IPS-NIHi7 (cell line): ENCODE results near the gene ANKRD27.
"Not testable (repeated sequence)": the region's sequence is repeated elsewhere in the genome, so short reads cannot be mapped to it uniquely, and the experiment has no call there.

Experiments
- DNase-seq: peaks from one replicate; pipeline ENCODE4 v3.0.0; 2012; ENCODE audit warnings: mixed read lengths; ENCODE audit errors: extremely low spot score

The ANKRD27 gene

DNA sequence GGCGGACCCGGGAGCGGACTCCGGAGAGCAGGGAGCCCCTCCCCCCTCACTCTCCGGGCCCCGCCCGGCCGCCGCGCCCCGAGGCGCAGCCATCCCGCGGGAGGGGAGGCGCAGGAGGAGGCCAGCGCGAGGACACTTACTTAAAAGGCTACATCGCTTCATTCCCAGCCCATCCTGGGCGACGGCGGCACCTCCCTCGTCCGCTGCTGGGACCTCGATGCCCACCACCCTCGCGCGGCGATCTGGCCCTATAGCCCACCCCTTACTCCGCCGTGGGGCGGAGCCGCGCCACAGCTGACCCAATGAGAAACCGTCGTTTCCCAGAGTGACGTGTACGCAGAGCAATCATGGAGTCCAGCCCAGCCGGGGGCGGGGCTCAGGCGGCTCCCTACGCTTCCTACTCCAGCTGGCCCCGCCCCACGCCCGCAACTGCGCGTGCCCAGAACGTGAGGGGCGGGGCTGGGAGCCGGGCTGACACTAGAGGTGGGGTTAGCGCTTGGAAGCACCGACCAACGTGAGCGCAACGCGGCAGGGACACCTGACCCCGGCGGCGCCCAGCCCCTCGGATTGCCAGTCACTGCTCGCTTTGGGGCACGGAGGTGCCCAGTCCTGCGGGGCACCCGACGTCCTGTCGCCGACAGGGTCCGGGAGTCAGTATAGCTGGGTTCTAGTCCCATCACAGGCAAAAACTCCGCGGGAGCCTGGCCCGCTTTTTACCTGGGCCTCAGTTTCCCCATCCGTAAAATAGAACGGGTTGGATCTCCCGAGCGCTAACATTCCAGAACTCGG lies at the start of gene ANKRD27:
ANKRD27 (minus strand) TSS at position 250 of the 789 bp plus-strand sequence. CDS start 16,165 bp downstream, outside the sequence.
- DNase-seq: peak; percentile 97

DNA sequence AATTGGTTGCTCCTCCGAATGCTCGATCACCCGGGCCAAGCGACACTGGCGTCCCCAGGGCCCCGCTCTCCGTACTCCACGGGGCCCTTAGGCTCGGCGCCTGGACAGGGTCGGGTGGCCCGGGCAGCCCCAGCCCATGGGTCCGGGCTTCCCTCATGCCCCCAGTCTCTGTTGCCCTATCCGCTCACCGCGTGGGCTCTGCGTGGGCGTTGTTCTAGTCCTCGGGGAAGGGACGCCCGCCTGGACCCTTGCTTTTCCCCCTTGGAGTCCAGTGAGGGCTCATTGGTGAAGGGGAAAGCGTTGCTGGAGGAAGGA lies 45.9 kb upstream of the ANKRD27 start:
- DNase-seq: no peak

DNA sequence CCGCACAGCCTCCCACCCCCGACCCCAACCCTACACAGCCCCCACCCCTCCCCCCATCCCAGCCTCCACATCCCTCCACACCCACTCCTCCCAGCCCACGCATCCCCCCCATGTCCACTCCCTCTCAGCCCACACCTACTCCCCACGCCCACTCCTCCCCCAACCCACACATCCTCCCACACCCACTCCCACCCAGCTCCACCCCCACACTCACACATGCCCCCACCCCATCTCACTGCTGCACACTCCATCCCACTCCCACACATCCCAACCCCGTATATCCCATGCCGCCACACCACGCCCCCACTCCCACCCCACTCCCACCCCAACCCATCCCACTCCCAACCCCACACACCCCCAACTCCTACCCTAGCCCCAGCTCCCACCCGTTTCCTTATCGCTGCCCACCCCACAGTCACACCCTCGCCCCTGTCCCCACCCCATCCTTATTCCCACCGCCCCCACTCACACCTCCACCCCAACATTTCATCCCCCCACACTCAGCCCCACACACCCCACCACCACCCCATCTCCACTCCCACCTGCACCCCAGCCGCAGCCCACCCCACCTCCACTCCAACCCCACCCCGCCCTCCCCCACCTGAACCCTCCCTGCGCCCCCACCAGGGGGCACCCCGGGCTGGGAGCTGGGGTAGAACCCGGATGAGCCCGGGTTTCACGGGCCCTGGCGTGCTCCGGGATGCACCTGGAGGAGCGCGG lies 45.4 kb upstream of the ANKRD27 start:
- DNase-seq: peak; percentile 60

DNA sequence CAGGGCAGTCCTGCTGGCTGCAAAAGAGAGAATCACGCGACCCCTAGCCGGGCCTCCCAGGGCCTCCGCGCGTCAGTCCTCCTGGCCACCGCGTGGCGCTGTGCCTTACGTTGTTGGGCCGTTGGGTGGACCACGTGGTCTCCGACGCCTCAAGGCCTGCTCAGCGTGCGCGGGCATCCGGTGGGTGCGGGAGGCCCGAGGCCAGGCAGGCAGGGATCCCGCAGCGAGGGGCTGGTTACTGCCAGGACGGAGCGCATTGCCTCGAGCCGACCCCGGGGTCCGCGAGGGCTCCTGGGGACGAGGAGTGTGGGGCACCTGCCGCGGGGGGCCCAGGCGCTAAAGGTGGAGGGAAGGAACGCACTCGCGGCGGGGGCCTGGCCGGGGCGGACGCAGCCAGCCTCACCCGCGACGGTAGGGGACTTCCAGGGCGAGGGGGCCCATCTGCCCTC lies 44.7 kb upstream of the ANKRD27 start, which contains the start of gene TDRD12:
TDRD12 (plus strand) TSS at position 157 of the 449 bp plus-strand sequence. CDS start 306 bp downstream, outside the sequence.
- peak; percentile 61 for DNase-seq

DNA sequence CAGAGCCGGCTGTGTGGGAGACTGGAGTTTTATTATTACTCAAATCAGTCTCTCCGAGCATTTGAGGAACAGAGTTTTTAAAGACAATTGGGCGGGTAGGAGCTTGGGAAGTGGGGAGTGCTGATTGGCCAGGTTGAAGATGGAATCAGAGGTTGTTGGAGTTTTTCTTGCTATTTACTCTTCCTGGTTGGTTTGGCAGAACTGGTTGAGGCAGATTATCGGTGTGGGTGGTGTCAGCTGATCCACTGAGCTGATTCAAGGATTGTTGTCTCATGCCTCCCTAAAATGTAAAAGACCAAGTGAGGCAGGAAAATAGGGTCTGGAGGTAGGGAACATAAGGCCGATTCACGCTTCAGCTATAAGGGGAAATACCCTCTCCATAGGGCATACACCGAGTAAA lies 43.3 kb upstream of the ANKRD27 start:
- no peak for DNase-seq

DNA sequence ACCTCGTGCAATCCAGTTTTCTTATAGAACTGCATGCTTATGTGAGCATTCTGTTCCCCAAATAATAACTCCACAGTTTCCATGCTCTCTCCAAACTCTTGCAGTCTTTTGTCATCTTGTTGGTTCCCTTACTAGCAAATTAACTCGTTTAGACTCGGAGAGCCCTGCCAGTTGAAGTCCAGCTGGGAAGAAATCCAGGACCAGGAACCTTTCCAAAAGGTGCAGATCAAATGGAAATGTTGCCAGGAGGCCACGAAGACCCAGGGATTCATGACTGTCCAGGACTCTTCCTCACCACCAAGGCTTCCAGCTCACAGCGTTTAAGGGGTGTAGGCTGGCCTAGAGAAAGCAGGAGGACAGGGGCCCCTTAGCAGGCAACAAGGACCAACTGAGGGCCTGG lies 42.5 kb upstream of the ANKRD27 start:
- no peak for DNase-seq

DNA sequence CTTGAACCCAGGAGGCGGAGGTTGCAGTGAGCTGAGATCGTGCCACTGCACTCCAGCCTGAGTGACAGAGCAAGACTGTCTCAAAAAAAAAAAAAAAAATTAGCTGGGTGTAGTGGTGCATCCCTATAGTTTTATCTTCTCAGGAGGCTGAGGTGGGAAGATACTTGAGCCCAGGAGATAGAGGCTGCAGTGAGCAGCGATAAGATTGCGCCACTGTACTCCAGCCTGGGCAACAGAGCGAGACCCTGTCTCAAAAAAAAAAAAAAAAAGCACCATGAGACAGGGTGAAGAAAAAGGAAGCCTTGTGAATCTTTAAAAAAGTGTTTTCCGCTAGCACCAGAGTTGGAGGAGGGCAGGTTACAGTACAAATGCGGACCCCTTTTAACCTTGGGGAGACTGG lies 41.2 kb upstream of the ANKRD27 start:
- not testable (repeated sequence) for DNase-seq

DNA sequence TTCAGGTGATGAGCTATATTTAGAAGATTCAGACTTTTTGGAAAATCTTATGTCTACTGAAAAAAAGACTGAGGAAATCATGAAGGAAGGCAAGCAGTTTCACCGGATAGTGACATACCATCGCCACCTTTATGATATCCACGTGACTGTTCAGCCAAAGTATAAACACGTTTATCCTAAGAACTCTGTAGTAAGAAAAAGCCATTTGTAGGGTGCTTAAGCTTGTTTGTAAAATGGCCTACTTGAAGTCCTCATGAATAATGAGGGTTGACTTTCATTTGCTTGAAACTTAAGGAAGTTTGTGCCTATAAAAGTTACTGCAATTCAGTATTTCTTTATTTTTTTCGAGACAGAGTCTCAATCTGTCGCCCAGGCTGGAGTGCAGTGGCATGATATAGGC lies 36.8 kb upstream of the ANKRD27 start:
- no peak for DNase-seq

DNA sequence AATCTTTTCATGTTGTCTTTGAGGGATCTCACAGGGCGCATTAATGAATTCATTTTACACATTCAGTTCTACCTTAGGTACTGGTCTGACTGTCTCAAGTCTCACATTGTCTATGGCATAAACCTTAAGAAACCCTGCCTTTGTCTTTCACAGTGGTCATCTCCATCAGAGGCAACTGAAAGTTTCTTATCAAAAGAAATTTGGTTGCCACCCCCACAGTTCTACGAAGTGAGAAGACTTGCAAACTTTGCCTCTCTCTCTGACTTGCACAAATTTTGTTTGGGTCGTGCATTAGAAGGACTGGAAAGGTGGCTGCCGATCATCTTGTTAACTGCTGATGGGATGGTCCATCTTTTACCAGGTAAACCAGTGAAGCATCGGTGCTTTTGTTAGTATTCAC lies 34.1 kb upstream of the ANKRD27 start:
- no peak for DNase-seq

DNA sequence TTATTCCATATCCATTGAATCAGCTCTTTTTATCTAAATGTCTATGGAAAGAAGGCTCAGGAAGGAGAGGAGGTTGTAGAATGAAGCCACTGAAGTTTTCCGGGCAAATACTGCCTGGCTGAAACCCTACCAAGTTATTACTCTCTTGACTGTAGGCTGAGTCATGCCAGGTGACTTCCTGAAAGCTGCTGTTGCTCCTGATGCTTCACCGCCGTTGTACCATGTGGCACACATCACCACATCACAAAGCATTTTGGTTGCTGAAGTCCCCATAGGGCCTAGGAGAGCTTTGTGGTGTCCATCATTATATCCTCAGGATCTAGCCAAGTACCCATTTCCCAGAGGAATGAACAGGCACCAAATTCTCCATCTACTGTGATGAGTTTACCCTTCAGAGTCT lies 33.5 kb upstream of the ANKRD27 start:
- DNase-seq: no peak

DNA sequence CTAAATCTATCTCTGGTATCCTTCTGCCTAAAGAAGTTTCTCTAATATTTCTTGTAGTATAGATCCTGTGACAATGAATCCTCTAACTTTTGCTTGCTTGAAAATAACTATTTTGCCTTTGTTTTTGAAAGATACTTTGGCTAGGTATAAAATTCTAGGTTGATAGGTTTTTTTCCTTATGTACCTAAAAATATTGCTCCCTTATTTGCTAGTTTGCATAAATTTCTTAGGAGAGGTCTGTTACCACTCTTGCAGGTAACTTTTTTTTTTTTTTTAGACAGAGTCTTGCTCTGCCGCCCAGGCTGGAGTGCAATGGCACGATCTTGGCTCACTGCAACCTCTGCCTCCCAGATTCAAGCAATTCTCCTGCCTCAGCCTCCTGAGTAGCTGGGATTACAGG lies 29.0 kb upstream of the ANKRD27 start:
- not testable (repeated sequence) for DNase-seq

DNA sequence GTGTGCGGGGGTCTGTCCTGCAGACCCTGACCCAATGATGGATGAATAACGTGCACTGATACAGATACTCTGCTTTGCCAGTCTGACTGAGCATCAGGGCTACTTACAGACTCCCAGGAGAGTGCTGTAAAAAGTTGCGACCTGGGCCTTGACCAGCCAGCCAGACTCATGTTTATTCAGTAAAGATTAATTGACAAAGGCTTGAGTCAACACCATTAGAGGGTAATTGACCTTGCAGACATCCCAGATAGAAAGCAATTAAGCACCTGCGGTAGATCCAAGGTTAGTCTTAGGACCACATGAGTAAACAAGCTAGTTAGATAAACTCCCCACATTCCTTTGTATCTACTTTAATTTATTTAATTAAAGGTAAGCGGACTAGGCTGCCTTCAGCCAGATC lies 27.0 kb upstream of the ANKRD27 start:
- no peak for DNase-seq

DNA sequence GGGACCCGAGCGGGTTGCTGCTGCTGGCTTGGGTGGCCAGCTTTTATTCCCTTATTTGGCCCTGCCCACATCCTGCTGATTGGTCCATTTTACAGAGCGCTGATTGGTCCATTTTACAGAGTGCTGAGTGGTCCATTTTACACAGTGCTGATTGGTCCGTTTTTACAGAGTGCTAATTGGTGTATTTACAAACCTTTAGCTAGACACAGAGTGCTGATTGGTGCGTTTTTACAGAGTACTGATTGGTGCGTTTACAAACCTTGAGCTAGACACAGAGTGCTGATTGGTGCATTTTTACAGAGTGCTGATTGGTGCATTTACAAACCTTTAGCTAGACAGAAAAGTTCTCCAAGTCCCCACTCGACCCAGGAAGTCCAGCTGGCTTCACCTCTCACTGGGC lies 25.1 kb upstream of the ANKRD27 start:
- DNase-seq: not testable (repeated sequence)

DNA sequence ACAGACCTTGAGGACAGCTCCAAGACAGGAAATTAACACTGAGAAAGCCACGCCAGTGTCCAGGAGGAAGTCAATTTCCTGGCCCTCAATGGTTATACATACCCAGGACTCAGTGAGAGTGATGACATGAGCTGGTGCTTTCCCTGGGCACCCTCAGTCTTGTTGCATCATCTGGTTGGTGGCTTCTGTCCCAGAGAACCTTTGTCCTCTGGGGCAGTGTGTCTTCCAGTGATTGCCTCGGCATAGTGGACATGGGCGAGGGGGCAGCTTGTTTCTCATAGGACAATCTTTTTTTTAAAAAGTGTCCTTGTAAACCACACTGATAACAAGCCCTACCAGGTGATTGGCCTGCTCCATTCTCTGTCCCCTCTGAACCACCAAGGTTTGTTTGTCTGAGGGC lies 21.8 kb upstream of the ANKRD27 start:
- DNase-seq: not testable (repeated sequence)

DNA sequence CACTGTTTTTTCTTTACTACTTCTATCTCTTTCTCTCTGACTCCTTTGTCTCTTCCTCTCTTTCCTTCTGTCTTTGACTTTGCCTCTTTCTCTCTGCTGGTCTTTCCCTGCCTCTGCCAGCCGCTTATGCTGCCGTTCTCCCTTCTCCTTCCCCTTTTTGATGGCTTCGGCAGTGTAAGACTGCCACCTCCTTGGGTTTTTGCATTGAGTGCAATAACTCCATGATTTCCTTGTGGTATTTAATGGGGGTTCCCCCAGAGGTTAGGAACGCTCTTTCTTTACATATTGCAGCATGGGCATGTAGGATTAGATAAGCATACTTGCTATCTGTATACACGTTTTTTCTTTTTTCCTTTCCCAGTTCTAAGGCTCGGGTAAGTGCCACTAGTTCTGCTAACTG lies 20.5 kb upstream of the ANKRD27 start:
- DNase-seq: not testable (repeated sequence)

DNA sequence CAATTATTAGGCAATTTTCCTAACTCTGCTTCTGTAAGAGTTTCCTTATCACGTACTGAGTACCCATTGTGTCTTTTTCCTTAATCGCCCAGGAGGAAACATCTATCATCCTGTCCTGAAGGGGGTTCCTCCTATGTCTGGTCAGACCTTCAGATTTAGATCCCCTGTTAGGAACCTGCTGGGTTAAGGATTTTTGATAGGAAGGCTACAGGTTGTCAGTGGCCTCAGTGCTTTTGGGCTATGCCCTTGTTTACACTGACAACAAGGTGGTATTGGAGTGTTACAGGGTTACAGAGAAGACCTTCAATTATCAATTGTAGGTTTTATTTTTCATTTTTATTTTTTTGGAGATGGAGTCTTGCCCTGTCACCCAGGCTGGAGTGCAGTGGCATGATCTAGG lies 19.9 kb upstream of the ANKRD27 start:
- DNase-seq: not testable (repeated sequence)

DNA sequence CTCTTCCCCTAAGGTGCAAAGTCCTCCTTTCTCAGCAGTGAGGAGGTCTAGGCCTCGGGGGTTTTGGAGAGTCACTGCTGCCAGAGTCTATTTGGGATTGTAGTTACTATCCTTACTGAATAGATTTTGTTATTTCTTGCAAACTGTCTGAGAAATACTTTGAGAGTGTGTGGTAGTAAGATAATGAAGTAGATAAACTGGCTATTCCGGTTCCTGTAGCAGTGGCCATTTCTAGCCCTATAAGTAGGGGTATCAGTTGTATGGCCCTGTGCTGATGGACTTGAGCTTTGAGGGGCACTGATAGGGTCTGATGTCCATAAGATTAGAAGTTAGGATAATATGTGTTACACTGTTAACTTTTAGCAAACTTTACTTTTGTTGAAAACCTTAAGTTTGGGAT lies 19.3 kb upstream of the ANKRD27 start:
- DNase-seq: not testable (repeated sequence)

DNA sequence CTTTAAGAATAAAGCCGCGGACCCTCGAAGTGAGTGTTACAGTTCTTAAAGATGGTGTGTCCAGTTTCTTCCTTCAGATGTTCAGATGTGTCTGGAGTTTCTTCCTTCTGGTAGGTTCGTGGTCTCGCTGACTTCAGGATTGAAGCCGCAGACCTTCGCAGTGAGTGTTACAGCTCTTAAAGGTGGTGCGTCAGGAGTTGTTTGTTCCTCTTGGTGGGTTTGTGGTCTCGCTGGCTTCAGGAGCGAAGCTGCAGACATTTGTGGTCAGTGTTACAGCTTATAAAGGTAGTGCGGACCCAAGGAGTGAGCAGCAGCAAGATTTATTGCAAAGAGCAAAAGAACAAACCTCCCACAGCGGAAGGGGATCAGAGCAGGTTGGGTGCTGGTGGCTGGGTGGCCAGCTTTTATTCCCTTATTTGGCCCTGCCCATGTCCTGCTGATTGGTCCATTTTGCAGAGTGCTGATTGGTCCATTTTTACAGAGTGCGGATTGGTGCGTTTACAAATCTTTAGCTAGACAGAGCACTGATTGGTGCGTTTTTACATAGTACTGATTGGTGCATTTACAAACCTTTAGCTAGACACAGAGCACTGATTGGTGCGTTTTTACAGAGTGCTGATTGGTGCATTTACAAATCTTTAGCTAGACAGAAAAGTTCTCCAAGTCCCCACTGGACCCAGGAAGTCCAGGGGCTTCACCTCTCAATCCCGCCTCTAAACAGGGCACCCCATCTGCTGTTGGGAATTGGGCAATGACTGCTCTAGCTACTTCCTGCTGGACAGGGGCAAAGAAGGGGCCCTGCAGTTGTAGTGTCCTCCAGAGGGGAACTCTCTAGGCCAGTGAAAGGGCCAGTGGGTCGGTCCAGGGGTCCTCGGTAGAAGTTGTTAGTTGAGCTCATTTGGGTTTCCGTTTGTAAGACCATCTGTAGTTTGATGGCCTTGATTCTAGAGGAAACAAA lies 18.4 kb upstream of the ANKRD27 start:
- not testable (repeated sequence) for DNase-seq

DNA sequence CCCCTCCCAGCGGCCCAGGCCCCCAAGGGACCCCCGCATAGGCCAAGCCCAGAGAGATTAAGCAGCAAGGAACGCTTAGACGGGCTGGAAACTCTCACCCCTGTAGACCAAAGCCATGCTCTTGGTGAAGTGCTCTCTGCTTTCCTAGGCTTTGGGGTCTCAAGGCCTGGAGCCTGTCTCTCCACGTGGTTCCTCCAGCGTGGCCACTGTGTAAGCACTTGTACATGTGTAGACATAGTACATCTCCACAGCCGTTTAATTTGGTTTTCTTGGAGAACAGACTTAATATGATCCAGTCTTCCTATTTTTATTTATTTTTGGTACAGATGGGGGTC lies 17.7 kb upstream of the ANKRD27 start:
- DNase-seq: no peak

DNA sequence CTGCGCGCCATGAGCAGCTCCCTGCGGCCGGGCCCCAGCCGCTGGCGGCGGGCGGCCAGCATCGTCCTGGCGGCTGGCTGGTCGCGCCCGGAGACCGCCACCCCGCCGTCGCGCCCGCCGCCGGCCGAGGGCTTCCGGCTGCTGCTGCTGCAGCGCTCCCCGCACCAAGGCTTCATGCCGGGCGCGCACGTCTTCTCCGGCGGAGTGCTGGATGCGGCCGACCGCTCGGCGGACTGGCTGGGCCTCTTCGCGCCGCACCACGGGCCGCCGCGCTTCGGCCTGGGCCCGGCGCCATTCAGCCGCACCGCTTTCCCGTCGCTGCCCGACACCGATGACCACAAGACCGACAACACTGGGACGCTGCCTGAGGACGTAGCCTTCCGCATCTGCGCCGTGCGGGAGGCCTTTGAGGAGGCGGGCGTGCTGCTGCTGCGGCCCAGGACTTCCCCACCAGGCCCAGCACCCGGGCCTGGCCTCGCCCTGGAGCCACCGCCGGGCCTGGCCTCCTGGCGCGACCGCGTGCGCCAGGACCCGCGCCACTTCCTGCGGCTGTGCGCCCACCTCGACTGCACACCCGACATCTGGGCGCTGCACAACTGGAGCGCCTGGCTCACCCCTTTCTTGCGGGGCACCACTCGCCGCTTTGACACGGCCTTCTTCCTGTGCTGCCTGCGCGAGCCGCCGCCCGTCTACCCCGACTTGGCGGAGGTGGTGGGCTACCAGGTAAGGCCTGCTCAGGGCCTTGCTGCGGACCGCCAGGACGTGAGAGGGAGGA lies 17.2 kb upstream of the ANKRD27 start:
- peak; percentile 48 for DNase-seq

DNA sequence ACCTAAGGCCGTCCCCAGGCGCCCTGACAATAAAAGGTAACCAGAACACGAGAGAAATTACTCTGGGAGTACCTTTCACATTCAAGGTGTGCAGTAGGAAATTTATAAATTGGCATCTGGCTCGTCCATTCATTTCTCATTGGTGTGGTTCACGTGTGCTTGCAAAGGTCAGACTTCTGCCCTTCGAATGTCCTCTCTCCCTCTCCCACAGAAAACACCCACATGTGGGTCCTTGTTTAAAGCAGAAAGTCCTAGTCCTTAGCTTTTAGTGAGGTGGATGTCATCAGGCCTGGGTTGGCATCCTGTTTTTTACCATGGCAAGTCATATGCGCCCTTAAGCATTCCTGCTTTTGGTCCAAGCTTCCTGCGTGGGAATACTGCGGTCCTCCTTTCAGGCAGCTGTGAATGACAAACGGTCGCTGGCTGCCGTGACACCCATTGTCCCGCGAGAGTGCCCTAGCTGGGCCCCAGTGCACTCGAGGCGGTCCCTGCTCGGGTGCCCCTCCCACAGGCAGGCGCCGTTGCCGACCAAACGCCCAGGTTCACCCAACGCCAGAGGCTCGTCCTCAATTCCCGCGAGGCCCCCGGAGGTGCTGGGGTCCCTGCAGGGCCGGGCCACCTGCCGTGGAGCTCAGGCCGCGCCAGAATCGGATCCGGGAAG lies 16.4 kb upstream of the ANKRD27 start, which contains the start of gene NUDT19:
NUDT19 (plus strand) TSS at position 531 of the 661 bp plus-strand sequence. CDS start 140 bp downstream, outside the sequence.
- peak; percentile 65 for DNase-seq
